ENCODE data around the gene KIF26B.

DNA sequence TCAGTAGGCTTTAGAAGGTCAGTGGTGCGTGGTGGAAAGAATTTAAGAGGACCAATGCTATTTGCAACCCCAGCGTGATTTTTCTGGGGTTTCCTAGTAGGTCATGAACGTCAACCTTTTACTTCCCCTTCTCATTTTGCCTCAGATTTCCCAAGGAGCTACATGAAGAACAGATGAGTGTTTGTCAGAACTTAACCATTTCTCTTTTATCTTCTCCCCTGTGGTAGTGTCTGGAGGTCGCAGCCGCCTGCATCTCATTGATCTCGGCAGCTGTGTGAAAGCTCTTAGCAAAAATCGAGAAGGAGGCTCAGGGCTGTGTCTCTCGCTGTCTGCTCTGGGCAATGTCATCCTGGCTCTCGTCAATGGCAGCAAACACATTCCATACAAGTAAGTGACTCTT is 491.1 kb downstream of the KIF26B start:
- TF ChIP-seq, protein P1, sequence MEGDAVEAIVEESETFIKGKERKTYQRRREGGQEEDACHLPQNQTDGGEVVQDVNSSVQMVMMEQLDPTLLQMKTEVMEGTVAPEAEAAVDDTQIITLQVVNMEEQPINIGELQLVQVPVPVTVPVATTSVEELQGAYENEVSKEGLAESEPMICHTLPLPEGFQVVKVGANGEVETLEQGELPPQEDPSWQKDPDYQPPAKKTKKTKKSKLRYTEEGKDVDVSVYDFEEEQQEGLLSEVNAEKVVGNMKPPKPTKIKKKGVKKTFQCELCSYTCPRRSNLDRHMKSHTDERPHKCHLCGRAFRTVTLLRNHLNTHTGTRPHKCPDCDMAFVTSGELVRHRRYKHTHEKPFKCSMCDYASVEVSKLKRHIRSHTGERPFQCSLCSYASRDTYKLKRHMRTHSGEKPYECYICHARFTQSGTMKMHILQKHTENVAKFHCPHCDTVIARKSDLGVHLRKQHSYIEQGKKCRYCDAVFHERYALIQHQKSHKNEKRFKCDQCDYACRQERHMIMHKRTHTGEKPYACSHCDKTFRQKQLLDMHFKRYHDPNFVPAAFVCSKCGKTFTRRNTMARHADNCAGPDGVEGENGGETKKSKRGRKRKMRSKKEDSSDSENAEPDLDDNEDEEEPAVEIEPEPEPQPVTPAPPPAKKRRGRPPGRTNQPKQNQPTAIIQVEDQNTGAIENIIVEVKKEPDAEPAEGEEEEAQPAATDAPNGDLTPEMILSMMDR (IDR thresholded peaks at IDR 0.05; ENCODE audit: low read depth, low read length): no peak
- TF ChIP-seq POLR2A (IDR thresholded peaks at IDR 0.05; ENCODE audit: extremely low read depth, insufficient read length): no peak
- TF ChIP-seq, protein P2, sequence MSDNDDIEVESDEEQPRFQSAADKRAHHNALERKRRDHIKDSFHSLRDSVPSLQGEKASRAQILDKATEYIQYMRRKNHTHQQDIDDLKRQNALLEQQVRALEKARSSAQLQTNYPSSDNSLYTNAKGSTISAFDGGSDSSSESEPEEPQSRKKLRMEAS (IDR thresholded peaks at IDR 0.05; ENCODE audit: low read depth, low read length): no peak

All from NB4 (cell line).